ENCODE data around the gene ARPIN. TPM values are rescaled to one million over a fixed set of nuclear protein-coding genes. Genes with fewer than 3 reads are reported as not detected.

ARPIN gene
- total and polyA plus RNA-seq, 10 of the 15 experiments (the other 5 are each of a cell fraction or from before 2014, with no cell fraction given): 0.02 to 0.04 TPM; not detected in 8

GRCh38 chr15:89893027-89893426 is 19.7 kb downstream of the ARPIN start (continued):
- no peak for TF ChIP-seq CTCF (IDR thresholded peaks at IDR 0.05 in 2 of 3, conservative IDR thresholded peaks at IDR 0.05 in 1 of 3; ENCODE audit: control insufficient read depth in 2 of 3, extremely low read depth in 1 of 3, insufficient read depth in 1 of 3, low read depth in 3 of 3, low read length in 3 of 3)
- no peak for TF ChIP-seq MYC (IDR thresholded peaks at IDR 0.05; ENCODE audit: insufficient read depth, insufficient read length, insufficient replicate concordance, low read length, severe bottlenecking)
- no peak for TF ChIP-seq RBBP5 (conservative IDR thresholded peaks at IDR 0.05)
- TF ChIP-seq REST (IDR thresholded peaks at IDR 0.05; ENCODE audit: low read depth, low read length): no peak

- Histone ChIP-seq H3K4me3 (no peak overlapping the region), H3K36me3 (ENCODE audit: control insufficient read depth in 2 of 2, insufficient read depth in 2 of 2, low read length in 1 of 2) (peaks cover 0 to 11% of the 10 kb centered on the region in 2 experiments; a peak in 2 of 4 replicates), H3K9ac (ENCODE audit: control insufficient read depth, insufficient read depth, low read length) (no peak overlapping the region), H2AFZ (ENCODE audit: control insufficient read depth, low read depth, low read length) (no peak overlapping the region), H3K9me3 (replicated peaks; ENCODE audit: control insufficient read depth, insufficient read depth, low read length) (no peaks in the 10 kb centered on the region), H3K27ac (ENCODE audit: control insufficient read depth, insufficient read depth) (no peak overlapping the region), H3K4me1 (ENCODE audit: control insufficient read depth, insufficient read depth, low read length) (peaks cover 14% of the 10 kb centered on the region), H3K27me3 (replicated peaks in 1 of 2; ENCODE audit: control insufficient read depth in 2 of 2, insufficient read depth in 2 of 2, low read length in 1 of 2) (no peaks in the 10 kb centered on the region), H3K79me2 (ENCODE audit: control insufficient read depth, insufficient read depth, low read length) (peaks cover 19% of the 10 kb centered on the region), H3K4me2 (ENCODE audit: control insufficient read depth, insufficient read depth) (no peak overlapping the region), H4K20me1 (ENCODE audit: control insufficient read depth, insufficient read depth) (no peaks in the 10 kb centered on the region)
- ChIA-PET POLR2A (interaction anchor here (1.2 kb wide), 1 partner anchor 12 kb away, joined by 3 read pairs; no protein-coding TSS in a partner anchor), SMC1A (ENCODE audit: uncharacterized antibody, unreplicated experiment) (interaction anchor here (0.9 to 4.0 kb wide), 9 partner anchors 10 to 182 kb away, joined by 3 to 23 read pairs (median 8); no protein-coding TSS in a partner anchor), CTCF (interaction anchor here (0.8 to 9.7 kb wide), 13 partner anchors 10 to 282 kb away, joined by 3 to 112 read pairs (median 4); no protein-coding TSS in a partner anchor), RAD21 (ENCODE audit: unreplicated experiment) (interaction anchor here (0.7 to 2.8 kb wide), 7 partner anchors 10 to 399 kb away, joined by 3 to 15 read pairs (median 7); no protein-coding TSS in a partner anchor)
- no peak for FAIRE-seq
- in situ Hi-C loops (cut with MboI): no loop called here
- 66% methylated on average over 4 of the region's 4 CpGs for WGBS (ENCODE audit: insufficient coverage, insufficient replicate concordance, low lambda C conversion rate, missing lambda C conversion rate)
- no TSS peak for BruUV-seq (replicated peaks)
- intact Hi-C loops (cut with micrococcal nuclease; ENCODE audit: unreplicated experiment): no loop called here
- ATAC-seq: peak; percentile 55; the same call in 2 of the 3 replicates
- no peak for DNase-seq (ENCODE audit: low read depth, low spot score)
- peak; percentile 46 for TF ChIP-seq RAD21 (IDR thresholded peaks at IDR 0.05; ENCODE audit: insufficient read depth, low read depth, low read length)
- TF ChIP-seq CTCF (IDR thresholded peaks at IDR 0.05 in 2 of 3, conservative IDR thresholded peaks at IDR 0.05 in 1 of 3; ENCODE audit: control insufficient read depth in 2 of 3, extremely low read depth in 1 of 3, insufficient read depth in 1 of 3, low read depth in 3 of 3, low read length in 3 of 3): peak; percentile 32 to 38 (median 35); a peak in 3 of 6 replicates
- TF ChIP-seq SMC3 (IDR thresholded peaks at IDR 0.05; ENCODE audit: borderline replicate concordance, low read length): peak; percentile 33; the same call in 1 of the 2 replicates
- no peak for TF ChIP-seq LARP7 (IDR thresholded peaks at IDR 0.05)
These were observed 24.4 kb downstream of the ARPIN start for GRCh38 chr15:89888214-89888804.
